OCI-LY7 (cell line): ENCODE results near the gene PITPNC1.

Source experiments
- EZH2phosphoT487 ChIP-seq: fragments of 200-600 bp; sonication (generic); IDR thresholded peaks from 2 replicates; pipeline ENCODE4 v1.6.1; 2018; ENCODE audit warnings: low read depth, borderline replicate concordance, mild to moderate bottlenecking, mixed run types, antibody characterized with exemption, low read length, moderate library complexity, mixed read lengths
- TF ChIP-seq, protein P1 (sequence below): fragments of 200-600 bp; sonication (generic); conservative IDR thresholded peaks from 2 replicates; pipeline ENCODE4 v1.5.1; 2014; ENCODE audit warnings: mild to moderate bottlenecking, antibody characterized with exemption, low read length, moderate library complexity, mixed read lengths

GRCh38 chr17:67493812-67494211, 116.7 kb downstream of the PITPNC1 start:
- TF ChIP-seq, protein P1, sequence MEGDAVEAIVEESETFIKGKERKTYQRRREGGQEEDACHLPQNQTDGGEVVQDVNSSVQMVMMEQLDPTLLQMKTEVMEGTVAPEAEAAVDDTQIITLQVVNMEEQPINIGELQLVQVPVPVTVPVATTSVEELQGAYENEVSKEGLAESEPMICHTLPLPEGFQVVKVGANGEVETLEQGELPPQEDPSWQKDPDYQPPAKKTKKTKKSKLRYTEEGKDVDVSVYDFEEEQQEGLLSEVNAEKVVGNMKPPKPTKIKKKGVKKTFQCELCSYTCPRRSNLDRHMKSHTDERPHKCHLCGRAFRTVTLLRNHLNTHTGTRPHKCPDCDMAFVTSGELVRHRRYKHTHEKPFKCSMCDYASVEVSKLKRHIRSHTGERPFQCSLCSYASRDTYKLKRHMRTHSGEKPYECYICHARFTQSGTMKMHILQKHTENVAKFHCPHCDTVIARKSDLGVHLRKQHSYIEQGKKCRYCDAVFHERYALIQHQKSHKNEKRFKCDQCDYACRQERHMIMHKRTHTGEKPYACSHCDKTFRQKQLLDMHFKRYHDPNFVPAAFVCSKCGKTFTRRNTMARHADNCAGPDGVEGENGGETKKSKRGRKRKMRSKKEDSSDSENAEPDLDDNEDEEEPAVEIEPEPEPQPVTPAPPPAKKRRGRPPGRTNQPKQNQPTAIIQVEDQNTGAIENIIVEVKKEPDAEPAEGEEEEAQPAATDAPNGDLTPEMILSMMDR: no peak
- TF ChIP-seq EZH2phosphoT487: no peak
